ENCODE results near the gene TUBGCP6. TPM values are rescaled to one million over a fixed set of nuclear protein-coding genes. Genes with fewer than 3 reads are reported as not detected.

TUBGCP6 gene
- total RNA-seq, 1 donor from 2014 or later = 18.2 TPM

DNA sequence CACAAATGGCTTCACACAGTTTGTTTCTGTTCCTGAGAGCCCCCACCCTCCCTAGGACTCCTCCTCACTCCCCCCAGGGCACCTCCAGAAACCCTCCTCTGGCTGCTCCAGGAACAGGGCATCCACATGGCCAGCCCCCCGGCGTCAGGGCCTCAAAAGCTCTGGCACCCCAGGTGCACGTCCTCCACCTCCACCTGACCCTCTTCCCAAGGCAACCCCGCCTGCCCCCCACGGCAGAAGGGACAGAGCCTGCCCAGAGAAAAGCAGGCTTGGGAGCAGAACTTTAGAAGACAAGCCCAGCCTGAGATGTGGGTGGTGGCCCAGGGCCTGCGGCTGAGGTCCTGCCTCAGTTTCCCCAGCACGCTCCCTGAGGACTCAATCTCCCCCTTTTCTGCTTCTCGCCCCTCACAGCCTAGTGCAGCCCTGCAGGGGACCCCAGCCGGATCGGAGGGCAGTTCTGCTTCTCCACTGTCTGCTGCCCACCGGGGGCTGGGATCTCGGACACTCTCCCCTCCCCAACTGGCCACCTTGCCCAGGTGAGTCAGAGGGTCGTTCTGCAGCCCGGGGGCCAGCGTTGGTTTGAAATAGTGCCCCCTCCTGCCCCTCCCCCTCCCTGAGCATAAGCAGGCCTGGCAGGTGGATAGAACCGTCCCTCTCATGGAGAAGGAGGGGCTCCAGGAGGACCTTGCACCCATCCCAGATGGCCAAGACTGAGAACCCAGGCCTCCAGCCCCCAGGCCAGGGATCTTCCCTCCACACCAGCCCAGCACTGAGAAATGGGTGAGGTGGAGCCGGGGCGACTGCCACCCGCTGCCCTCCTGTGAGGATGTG is 61.5 kb downstream of the TUBGCP6 start:
- no peak for DNase-seq (ENCODE audit: low read depth)
- Histone ChIP-seq H3K4me3 (ENCODE audit: low read depth, low read length) (no peak overlapping the region), H3K27me3 (ENCODE audit: control insufficient read depth, insufficient read depth, low read length) (no peaks in the 10 kb centered on the region), H3K36me3 (ENCODE audit: control insufficient read depth, insufficient read depth, low read length) (no peaks in the 10 kb centered on the region)
- TF ChIP-seq, protein P1, sequence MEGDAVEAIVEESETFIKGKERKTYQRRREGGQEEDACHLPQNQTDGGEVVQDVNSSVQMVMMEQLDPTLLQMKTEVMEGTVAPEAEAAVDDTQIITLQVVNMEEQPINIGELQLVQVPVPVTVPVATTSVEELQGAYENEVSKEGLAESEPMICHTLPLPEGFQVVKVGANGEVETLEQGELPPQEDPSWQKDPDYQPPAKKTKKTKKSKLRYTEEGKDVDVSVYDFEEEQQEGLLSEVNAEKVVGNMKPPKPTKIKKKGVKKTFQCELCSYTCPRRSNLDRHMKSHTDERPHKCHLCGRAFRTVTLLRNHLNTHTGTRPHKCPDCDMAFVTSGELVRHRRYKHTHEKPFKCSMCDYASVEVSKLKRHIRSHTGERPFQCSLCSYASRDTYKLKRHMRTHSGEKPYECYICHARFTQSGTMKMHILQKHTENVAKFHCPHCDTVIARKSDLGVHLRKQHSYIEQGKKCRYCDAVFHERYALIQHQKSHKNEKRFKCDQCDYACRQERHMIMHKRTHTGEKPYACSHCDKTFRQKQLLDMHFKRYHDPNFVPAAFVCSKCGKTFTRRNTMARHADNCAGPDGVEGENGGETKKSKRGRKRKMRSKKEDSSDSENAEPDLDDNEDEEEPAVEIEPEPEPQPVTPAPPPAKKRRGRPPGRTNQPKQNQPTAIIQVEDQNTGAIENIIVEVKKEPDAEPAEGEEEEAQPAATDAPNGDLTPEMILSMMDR (IDR thresholded peaks at IDR 0.05; ENCODE audit: insufficient read depth, low read length, severe bottlenecking) = no peak
- FAIRE-seq = no peak

DNA sequence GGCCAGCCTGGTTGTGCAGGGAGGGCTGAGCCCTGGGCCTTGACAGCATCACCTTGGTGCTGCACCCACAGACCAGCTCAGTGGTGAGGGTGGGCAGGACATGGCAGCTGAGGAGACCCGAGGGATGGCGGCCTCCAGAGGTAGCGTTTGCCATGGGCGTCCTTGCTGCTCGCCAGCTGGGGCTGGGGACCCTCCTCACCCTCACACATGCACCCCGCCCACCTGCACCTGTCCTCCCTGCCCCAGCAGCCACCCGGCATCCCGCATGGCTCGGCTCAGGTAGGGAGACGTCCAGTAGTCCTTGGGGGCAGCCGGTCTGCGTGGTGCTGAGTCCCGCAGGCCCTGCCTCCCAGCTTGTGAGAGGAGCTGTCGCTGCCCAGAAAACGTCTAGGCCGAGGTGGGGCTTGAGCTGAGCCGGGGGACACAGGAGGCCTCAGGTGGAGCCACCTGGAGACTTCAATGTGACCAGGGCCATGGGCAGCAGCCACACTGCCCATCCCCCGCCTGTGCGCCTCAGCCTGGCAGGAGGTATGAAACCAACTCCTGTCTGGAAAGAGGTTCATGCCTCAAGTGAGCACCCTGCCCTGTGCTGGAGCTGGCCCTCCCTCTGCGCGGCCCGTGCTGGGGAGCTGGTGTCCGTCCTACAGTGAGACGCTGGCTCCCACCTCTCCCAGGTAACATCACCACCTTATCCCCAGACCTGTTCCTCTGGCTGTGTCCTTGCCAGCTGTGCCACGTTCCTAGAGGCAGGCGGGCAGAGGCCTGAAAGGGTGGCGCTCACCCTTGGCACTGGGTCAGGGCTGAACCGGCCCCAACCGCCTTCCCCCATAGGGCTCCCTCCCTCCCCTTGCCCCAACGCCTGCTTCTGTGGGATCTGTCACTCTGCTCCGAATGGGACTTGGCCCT is 62.4 kb downstream of the TUBGCP6 start:
- no peak for DNase-seq (ENCODE audit: low read depth)
- no peak for FAIRE-seq
- TF ChIP-seq, protein P1 (IDR thresholded peaks at IDR 0.05; ENCODE audit: insufficient read depth, low read length, severe bottlenecking) = no peak
- Histone ChIP-seq H3K27me3 (ENCODE audit: control insufficient read depth, insufficient read depth, low read length) (no peaks in the 10 kb centered on the region), H3K36me3 (ENCODE audit: control insufficient read depth, insufficient read depth, low read length) (no peaks in the 10 kb centered on the region), H3K4me3 (ENCODE audit: low read depth, low read length) (no peak overlapping the region)

DNA sequence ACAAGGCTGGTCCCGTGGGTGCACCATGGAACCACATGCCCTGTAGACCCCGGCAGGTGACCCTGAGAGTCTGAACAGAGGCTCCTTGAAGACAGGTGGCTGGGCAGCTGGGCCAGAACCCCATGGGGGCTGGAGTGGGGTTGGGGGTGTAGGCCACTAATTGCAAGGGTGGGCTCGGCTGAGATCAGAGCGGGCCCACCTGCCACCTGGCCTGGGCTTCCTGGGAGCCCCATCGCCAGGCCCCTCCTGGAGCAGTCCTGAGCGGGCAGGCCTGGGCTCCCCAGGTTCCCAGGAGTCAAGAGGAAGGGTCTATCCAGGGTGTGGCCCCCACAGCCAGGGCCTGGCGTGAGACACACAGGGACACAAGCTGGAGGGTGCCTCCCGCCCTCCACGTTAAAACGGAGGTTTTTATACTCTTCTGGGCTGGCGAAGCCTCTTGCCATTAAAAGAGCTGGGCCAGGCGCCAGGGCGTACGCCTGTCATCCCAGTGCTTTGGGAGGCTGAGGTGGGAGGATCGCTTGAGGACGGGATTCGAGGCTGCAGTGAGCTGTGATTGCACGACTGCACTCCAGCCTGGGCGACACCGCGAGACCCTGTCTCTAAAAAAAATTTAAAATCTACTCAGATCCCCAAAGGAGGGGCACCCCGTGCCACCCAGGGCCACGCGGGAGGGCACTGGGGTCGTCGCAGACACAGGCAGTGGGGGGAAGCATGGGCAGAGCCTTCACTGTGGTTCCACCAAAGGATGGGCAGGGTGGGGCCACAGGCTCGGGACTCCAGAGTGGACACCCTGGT is 63.9 kb downstream of the TUBGCP6 start:
- TF ChIP-seq, protein P1 (IDR thresholded peaks at IDR 0.05; ENCODE audit: insufficient read depth, low read length, severe bottlenecking) = no peak
- Histone ChIP-seq H3K4me3 (ENCODE audit: low read depth, low read length) (no peak overlapping the region), H3K36me3 (ENCODE audit: control insufficient read depth, insufficient read depth, low read length) (no peaks in the 10 kb centered on the region), H3K27me3 (ENCODE audit: control insufficient read depth, insufficient read depth, low read length) (no peaks in the 10 kb centered on the region)
- FAIRE-seq = no peak
- no peak for DNase-seq (ENCODE audit: low read depth)

DNA sequence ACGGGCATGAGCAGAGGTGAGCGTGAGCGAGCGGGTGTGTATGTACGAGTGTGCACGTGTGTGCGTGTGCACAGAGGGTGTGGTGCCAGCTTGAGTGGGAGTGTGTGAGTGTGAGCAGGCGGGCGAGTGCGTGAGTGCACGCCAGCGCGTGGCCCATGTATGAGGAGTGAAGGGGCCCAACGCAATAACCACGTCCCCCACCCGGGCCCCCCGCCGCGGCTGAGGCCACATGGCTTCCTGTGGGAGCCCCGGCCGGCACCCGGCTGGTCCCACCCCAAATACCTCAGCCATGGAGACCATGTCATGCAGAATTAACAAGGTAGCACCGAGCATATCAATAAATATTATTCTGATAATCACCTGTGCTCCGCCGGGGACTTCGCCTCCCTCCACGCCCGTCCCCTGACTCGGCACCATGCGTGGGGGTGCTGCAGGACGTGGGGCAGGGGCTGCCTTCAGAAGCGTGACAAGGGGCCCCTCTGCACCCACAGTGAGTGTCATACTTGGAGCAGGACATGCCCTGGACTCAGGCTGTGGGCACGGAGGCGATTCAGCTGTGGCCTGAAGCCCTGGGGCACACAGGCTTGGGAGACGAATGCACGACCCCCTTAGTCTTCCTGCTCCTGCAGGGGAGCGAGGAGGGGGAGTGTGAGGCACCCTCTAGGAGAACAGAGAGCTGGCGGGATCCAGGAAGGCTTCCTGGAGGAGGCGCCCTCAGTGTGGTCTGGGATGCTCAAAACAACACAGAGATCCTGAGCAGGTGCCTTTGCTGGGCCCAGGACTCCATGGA is 64.7 kb downstream of the TUBGCP6 start:
- TF ChIP-seq, protein P1 (IDR thresholded peaks at IDR 0.05; ENCODE audit: insufficient read depth, low read length, severe bottlenecking) = no peak
- Histone ChIP-seq H3K4me3 (ENCODE audit: low read depth, low read length) (no peak overlapping the region), H3K36me3 (ENCODE audit: control insufficient read depth, insufficient read depth, low read length) (no peaks in the 10 kb centered on the region), H3K27me3 (ENCODE audit: control insufficient read depth, insufficient read depth, low read length) (no peaks in the 10 kb centered on the region)
- FAIRE-seq (no peak), DNase-seq (ENCODE audit: low read depth) (no peak)
